GM21619 (cell line): ENCODE results near the gene RSF1.
A peak's percentile ranks its signal among the peaks of the same experiment; 100 is the strongest.

ENCODE experiments used
- ATAC-seq: cut with Tn5 transposase; IDR thresholded peaks from one replicate; pipeline ENCODE4 v1.9.1; 2021; ENCODE audit not compliant: unreplicated experiment

RSF1 gene

DNA sequence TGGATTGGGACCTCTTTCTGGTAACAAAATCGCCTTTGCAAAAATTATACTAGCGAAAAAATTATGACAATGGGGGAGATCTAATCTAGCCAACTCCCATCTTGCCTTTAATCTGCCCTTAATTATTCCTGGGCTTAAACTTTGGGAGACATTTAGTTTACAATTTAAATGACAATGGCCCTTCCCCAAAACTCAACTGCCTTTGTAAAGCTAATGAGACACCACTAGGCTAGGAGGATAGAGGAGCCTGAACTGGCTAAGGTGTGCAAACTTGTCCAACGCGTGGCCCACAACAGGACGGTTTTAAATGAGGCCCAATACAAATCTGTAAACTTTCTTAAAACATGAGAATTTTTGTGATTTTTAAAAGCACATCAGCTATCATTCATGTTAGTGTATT is 67.3 kb downstream of the RSF1 start:
- no peak for ATAC-seq

DNA sequence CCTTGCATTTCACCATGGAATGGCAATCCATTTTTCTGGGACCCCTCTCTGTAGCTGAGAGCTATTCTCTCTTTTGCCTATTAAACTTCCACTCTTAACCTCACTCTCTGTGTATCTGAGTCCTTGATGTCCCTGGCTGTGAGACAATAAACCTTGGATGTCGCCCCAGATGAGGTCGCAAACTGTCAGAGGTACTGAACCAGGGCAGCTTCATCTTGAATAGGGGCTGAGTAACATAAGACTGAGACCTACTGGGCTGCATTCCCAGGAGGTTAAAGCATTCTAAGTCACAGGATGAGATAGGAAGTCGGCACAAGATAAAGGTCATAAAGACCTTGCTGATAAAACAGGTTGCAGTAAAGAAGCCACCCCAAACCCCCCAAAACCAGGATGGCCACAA is 68.0 kb downstream of the RSF1 start:
- ATAC-seq, result no peak

DNA sequence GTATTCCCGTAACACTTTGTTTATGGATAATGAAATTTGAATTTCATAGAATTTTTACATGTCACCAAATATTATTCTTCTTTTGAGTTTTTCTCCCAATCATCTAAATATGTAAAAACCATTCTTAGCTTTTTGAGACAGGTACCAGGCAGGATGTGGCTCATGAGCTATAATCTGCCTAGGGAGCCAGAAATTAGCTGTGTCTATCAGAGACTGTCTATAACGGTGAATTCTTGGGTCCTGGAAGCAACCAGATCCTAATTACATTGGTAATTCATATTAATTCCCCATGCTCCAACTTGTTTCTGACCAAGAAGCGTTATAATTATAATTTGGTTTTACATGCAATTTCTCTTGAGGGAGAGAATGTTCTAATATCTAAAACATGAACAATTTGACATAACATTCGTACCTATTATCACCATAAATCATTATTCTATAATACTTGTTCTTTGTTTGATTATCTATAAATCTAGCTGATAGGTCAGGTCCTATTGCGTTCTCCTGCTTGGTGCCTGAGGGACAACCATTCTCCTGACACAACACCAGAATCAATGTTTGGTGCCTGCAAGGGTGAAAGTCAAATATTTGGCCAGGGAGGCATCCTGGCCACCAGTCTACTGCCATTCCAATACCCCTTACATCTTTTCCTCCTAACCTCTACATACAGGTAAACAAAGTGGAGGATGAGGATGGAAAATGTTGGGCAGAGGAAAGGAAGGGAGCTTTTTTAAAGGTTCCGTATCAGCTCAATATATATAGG is 69.9 kb downstream of the RSF1 start:
- ATAC-seq, result no peak

DNA sequence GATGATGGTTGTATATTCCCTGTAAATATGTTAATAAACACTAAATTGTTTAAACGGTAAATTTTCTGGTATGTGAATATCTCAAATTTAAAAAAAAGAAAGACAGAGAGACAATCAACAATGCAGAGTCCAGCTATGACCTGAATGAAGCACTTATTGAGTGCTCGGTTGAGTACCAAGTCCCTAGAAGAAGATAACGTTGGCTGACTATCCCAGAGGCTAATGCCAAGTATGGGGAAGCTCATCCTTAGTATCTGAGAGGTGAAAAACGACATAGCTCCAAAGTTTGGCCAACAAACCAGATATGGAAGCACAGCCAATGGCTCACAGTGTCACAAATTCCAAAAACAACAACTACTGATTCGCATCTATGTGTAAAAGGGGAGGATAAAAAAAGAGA is 71.3 kb downstream of the RSF1 start:
- no peak for ATAC-seq

DNA sequence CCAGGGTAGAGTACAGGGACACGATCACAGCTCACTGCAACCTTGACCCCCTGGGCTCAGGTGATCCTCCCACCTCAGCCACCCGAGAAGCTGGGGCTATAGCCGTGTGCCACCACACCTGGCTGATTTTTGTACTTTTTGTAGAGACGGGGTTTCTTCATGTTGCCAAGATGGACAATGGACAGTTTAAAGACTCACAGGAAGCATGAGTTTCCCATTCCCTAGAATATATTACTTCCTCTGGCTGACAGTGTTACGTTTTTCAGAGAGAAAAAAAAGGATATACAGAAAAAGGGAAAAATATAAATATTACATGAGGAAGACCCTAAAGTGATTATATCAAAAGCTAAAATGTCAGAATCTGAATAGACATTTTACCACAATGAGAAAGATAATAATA is 72.3 kb downstream of the RSF1 start:
- ATAC-seq, result no peak

DNA sequence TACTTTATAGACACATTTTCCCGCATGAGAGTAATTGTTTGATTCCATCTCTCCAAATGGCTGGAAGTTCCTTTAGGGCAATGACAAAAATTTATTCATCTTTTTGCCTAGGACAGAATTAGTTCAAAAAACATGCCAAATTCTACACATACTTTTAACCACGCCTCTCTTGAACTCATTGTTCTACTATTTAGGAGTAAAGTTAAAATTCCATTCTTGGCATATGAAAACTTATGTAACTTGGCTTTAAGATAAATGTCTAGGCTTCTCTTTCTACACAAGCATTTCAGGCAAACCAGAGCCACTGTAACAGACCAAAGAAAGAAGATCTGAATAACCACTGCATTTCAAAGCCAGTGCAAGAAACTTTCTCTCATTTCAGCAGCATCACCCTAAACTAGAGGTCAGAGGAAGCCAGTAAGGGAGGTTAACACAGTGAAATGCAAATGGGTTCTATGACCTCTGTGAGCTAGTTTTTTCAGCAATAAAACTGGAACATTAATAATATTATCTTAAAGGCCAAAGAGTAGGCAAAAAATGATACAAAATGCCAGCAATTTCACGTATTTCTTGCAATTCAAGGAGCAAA is 73.0 kb downstream of the RSF1 start:
- ATAC-seq, result no peak

DNA sequence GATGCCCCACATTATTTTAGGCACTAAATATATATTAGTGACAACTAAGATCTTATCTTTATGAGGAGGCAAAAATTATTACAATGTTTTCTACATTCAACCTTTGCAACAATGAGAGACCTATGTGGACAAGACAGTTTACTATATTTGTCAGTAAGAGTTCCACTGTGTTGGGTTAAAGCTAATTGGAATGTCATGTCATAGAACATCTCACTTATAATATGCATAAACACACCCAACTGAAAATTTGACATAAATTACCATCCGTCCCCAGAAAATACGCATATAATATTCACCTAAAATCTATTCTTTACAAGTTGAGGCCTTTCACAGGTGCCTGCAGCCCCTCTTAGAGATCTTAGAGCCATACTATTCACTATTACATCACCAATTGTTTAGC is 84.0 kb downstream of the RSF1 start:
- ATAC-seq, result no peak

DNA sequence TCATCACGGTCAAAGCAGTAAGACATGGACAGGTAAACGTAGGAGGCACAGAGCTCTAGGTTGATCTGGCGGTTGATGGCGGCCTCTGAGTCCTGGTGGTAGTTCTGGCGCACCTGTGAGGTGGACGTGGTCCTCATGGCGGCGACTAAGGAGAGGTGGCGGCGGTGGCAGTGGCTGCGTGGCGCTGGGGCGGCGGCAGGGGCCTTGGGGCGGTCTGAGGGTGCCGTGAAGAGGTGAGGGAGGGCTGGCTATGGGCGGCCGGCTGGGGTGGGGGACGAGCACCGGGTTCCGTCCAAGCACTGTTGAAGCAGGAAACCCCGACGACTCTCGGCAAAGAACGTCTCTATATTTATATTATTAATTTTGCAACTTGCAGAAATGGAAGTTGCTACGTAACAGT is 85.6 kb downstream of the RSF1 start:
- ATAC-seq, result no peak

DNA sequence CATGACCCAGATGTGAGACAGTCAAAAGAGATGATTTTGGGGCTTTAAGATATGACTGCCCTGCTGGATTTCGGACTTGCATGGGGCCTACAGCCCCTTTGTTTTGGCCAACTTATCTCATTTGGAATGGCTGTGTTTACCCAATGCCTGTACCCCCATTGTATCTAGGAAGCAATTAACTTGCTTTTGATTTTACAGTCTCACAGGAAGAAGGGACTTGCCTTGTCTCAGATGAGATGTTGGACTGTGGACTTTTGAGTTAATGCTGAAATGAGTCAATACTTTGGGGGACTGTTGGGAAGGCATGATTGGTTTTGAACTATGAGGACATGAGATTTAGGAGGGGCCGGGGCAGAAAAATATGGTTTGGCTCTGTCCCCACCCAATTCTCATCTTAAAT is 88.4 kb downstream of the RSF1 start:
- no peak for ATAC-seq

DNA sequence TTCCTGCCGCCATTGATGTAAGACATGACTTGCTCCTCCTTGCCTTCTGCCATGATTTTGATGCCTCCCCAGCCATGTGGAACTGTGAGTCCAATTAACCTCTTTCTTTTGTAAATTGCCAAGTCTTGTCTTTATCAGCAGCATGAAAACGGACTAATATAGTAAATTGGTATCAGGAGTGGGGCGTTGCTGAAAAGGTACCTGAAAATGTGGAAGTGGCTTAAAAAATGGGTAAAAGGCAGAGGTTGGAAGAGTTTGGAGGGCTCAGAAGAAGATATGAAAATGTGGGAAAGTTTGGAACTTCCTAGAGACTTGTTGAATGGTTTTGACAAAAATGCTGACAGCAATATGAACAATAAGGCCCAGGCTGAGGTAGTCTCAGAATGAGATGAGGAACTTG is 89.7 kb downstream of the RSF1 start:
- no peak for ATAC-seq

DNA sequence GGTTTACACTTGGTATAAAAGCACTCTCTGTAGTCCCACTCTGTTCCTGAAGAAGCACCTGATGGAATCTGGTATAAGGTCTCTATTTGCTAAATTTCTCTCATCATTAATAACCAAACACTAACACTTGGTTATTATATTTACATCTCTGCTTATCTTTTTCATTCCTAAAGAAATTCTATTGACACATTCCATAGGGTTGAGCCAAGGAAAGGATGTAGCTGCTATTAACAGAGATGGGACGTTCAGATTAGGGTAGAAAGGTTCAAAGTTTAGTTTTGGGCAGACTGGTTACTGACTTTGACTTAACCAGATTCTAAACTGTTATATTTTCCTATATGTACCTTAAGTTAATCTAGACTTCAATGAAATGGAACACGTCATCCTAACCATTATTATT is 91.5 kb downstream of the RSF1 start:
- no peak for ATAC-seq

DNA sequence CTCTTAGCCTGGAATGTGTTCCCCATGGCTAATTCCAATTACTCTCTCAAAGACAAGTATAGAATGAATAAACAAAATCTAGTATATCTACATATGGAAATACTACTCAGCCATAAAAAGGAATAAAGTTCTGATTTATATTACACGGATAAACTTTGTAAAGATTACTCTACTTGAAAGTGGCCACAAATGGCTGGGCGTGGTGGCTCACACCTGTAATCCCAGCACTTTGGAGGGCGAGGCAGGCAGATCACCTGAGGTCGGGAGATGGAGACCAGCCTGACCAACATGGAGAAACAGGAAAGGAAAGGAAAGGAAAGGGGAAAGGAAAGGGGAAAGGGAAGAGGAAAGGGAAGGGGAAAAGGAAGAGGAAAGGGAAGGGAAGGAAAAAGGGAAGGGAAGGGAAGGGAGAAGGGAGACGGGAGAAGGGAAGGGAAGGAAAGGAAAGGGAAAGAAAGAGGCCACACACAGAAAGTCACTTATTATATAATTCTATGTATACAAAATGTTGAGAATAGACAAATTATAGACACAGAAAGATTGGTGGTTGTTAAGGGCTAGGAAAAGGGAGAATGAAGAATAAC is 92.2 kb downstream of the RSF1 start:
- no peak for ATAC-seq

DNA sequence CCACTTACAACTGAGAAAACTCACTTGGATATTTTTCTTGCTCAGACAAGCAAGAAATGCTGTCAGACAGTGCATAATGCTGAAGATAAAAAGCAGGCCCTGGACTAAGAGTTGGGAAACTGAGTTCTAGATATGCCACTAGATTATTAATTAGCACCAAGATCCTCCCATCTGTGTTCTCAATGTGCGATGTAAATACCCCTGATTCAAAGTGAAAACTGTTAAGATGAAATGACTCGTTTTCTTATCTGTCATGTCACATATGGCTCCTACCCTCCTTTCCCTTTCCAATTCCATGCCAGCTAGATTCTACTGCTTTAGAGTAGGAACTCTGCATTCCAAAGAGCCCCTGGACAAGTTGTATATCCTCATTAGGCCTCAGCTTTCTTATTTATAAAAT is 94.0 kb downstream of the RSF1 start:
- ATAC-seq, result peak; percentile 55

DNA sequence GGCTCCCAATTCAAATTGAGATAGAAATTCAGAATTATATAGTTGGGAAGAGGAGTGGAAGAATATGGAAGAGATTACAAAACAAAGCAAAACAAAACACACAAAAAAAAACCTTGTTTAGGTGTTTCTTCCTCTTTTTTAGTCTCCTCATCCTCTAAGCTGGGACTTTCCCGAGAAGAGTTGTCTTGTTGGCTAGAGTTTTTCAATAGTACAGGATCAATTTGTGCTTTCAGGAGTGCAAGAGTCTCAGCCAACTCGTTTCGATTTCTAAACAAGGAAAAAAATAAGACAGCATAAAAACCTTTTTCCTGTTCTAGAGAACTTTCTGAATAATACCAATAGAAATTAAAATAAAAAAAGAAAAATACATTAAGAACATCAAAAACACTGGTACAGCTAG is 95.1 kb downstream of the RSF1 start:
- ATAC-seq, result no peak

DNA sequence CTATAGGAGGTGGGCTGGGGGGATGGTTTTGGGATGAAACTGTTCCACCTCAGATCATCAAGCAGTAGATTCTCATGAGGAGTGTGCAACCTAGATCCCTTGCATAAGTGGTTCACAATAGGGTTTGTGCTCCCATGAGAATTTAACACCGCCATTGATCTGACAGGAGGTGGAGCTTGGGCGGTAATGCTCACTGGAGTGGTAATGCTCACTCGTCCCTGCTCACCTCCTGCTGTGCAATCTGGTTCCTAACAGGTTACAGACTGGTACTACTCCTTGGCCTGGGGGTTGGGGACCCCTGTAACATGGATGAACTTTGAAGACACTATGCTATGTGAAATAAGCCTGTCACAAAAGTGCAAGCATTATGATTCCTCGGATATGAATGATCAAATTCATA is 95.9 kb downstream of the RSF1 start:
- ATAC-seq, result no peak

DNA sequence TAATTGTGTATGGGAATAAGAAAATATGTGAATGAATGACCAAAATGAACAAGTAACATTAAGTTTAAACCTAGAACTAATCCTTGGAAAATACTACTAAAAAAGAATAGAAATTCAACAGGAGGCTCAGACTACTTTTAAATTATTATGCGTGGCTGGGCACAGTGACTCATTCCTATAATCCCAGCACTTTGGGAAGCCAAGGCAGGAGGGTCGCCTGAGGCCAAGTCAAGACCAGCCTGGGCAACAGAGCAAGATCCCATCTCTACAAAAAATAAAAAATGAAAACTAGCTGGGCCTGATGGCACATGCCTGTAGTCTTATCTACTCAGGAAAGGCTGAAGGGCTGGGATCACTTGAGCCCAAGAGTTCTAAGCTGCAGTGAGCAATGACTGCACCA is 97.5 kb downstream of the RSF1 start:
- no peak for ATAC-seq

DNA sequence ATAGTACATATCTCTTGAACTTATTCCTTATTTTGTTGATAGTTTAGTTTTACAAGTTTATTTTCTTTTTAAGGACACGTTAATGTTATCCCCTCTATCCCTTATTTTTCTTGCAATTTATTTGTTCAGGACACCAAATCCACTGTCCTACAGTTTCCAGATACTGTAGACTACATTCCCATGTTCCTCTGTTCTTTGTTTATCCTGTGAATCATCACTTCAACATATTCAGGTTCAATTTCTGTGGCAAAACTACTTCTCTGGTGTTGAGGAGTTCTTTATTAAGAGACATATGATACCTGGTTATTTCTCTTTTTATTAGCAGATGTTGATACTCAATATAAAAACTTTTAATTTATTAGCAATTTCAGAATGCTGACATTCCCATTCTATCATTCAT is 110.2 kb downstream of the RSF1 start:
- no peak for ATAC-seq

DNA sequence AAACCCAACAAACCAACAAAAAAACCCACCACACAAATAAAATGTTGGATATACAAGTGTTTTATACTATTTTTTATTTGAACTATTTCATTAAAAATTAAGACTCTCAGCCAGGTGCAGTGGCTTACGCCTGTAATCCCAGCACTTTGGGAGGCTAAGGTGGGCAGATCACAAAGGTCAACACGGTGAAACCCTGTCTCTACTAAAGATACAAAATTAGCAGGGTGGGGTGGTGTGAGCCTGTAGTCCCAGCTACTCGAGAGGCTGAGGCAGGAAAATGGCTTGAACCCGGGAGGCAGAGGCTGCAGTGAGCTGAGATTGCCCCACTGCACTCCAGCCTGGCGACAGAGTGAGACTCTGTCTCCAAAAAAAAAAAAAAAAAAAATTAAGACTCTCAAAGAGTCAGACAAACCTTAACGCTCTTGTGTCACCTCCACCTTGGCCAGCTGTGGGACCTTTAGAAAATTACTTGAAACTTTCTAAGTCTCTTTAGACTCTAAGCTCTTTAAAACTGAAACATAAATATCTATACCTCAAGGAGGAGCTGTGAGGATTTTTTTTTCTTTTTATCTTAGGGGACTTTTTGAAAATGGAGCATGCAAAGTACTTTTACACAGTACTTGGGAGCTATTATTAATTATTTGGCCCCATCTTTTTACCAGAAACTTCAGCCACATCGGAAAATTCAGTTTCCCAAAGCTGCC is 114.5 kb downstream of the RSF1 start:
- ATAC-seq, result no peak

DNA sequence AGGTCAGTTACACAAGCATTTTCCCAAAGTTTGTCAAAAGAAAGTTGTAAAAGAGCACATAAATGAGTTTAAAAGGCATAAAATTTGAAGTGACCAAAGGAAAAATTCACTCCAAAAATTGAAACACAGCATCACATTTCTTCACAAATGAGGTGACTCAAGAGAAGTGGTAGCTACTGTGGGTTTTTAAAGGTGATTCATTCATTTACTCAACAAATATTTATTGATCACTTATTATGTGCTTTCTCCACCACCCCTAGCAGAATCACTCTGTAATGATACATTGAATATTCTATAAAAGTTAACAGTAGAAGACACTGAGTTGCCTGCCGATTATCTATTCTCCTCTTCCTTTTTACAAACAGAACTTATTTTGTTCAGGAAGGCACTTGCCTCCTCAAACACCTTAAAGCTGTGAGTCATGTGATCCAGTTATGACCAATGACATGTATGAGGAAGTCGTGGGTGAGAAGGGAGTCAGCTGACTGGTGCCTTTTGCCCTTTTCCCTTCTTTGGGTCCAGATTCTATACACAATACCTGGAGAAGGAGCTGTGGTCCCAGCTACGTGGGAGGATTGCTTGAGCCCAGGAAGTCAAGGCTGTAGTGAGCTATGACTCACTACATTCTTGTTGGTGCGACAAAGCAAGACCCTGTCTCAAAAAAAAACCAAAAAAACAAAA is 115.2 kb downstream of the RSF1 start:
- ATAC-seq, result no peak

DNA sequence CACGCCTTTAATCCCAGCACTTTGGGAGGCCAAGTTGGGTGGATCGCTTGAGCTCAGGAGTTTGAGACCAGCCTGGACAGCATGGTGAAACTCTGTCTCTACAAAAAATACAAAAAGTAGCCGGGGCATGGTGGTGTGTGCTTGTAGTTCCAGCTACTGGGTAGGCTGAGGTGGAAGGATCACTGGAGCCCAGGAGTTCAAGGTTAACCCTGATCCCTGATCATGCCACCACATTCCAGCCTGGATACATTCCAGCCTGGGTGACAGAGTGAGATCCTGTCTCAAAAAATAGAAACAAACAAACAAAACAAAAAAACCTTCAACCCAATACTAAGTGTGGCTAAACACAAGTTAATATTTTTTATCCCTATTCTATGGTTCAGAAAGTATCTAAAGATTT is 116.5 kb downstream of the RSF1 start:
- ATAC-seq, result no peak

DNA sequence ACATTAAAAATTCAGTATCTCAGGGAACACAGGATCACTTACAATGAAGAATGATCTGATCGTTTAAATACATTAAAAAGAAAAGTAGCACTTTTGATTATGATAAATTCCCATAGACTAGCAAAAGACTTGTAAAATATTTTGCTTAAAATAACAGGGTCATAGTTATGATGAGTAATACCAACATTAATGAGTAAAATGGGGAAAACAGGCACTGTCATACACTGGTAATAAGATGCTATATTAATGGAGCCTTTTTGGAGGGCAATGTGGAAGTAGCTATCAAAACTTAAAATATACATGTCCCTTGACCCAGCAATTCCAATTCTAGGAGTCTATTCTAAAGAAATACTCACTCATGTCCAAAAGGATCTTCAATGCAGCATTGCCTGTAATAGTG is 121.1 kb downstream of the RSF1 start:
- no peak for ATAC-seq

DNA sequence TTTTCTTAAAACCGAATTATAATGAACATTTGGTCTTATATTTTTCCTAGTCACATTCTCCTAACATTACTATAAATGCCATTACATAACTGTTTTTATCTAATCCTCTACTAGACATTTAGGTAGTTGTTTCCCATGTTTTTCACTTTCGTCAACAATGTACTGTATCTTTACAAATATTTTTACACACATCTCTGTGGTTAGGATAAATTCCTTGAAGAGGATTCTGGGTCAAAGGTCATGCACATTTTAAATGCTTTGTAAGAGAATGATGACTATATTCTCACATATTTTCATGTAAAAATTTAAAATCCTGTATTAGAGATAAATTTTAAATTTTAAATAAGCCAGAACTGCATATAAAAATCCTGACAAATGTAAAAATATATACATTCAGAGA is 121.6 kb downstream of the RSF1 start:
- no peak for ATAC-seq
